H1 (cell line): ENCODE results near the gene KIAA0040. TPM values are rescaled to one million over a fixed set of nuclear protein-coding genes. Genes with fewer than 3 reads are reported as not detected.

Source experiments
- CTCF ChIA-PET: fragments of 300-600 bp; sonication (Branson Sonifier 250); formaldehyde crosslinking; loops from one replicate; lab custom pipeline; 2021; ENCODE audit not compliant: partially characterized antibody; lab: Charles Lee
- POLR2A ChIA-PET: fragments of 300-600 bp; sonication (Branson Sonifier 250); formaldehyde crosslinking; loops from one replicate; lab custom pipeline; 2021; ENCODE audit warnings: inconsistent platforms; ENCODE audit not compliant: partially characterized antibody; lab: Charles Lee
- DNase-seq, 2 experiments: peaks; one replicate each; pipeline versions ENCODE4 v3.0.0 to v3.0.0-alpha.2; 2010 to 2022; ENCODE audit warnings: low spot score in 2 of 2, low read depth in 1 of 2, mixed read lengths in 1 of 2
- FAIRE-seq: peaks from 2 replicates; lab custom pipeline; 2011; peaks lifted over from hg19 to GRCh38; lab: Jason Lieb, UNC
- H2AFZ ChIP-seq: 2 replicates; pipeline ENCODE4 v1.8.1; 2012; ENCODE audit warnings: low read length, inconsistent platforms
- H2AK5ac ChIP-seq: 2 replicates; pipeline ENCODE4 v1.6.1; 2013; ENCODE audit warnings: low read depth, low read length
- H2BK120ac ChIP-seq: replicated peaks from 2 replicates; pipeline ENCODE3; 2013; ENCODE audit warnings: low read depth, low read length, inconsistent platforms
- H2BK12ac ChIP-seq: 2 replicates; pipeline ENCODE4 v1.6.1; 2013; ENCODE audit warnings: low read depth, low read length
- H2BK15ac ChIP-seq: 2 replicates; pipeline ENCODE4 v1.6.1; 2013; ENCODE audit warnings: low read length
- H2BK20ac ChIP-seq: 2 replicates; pipeline ENCODE4 v1.6.1; 2013; ENCODE audit warnings: low read length
- H2BK5ac ChIP-seq: 2 replicates; pipeline ENCODE4 v1.6.1; 2013; ENCODE audit warnings: low read depth, low read length
- H3K14ac ChIP-seq: 2 replicates; pipeline ENCODE4 v1.6.1; 2013; ENCODE audit warnings: inconsistent platforms; ENCODE audit not compliant: insufficient read length
- H3K18ac ChIP-seq: 2 replicates; pipeline ENCODE4 v1.6.1; 2013; ENCODE audit warnings: low read length; ENCODE audit errors: extremely low read depth
- H3K23ac ChIP-seq: 2 replicates; pipeline ENCODE4 v1.6.1; 2013; ENCODE audit warnings: inconsistent platforms; ENCODE audit not compliant: insufficient read length
- H3K23me2 ChIP-seq: 2 replicates; pipeline ENCODE4 v1.6.1; 2013; ENCODE audit warnings: low read depth, low read length
- H3K27ac ChIP-seq: 2 replicates; pipeline ENCODE4 v1.6.1; 2011; ENCODE audit warnings: low read depth, low read length, inconsistent platforms
- H3K27me3 ChIP-seq, 4 experiments: replicated peaks in 1 of 4; 1 replicate in 1 of 4; 2 replicates in 3 of 4; pipeline versions ENCODE4 v1.6.1 to v1.8.1; 2011 to 2013; ENCODE audit warnings: low read length in 3 of 4, mild to moderate bottlenecking in 3 of 4, inconsistent platforms in 2 of 4, mixed read lengths in 2 of 4, moderate library complexity in 1 of 4; ENCODE audit not compliant: control insufficient read depth in 3 of 4, insufficient read depth in 3 of 4; ENCODE audit errors: extremely low read depth in 1 of 4
- H3K36me3 ChIP-seq, 4 experiments: 2 replicates each; pipeline versions ENCODE4 v1.6.1 to v1.8.1; 2011 to 2013; ENCODE audit warnings: mild to moderate bottlenecking in 4 of 4, low read length in 3 of 4, moderate library complexity in 2 of 4, control low read depth in 1 of 4, inconsistent platforms in 1 of 4; ENCODE audit not compliant: insufficient read depth in 4 of 4, control insufficient read depth in 2 of 4
- H3K4ac ChIP-seq: replicated peaks from 2 replicates; pipeline ENCODE3; 2013; ENCODE audit warnings: low read length, low read depth, mixed read lengths, inconsistent platforms; ENCODE audit not compliant: insufficient read length
- H3K4me1 ChIP-seq, 4 experiments: replicated peaks in 1 of 4; 1 replicate in 1 of 4; 2 replicates in 3 of 4; pipeline versions ENCODE4 v1.6.1 to v1.8.1; 2011 to 2013; ENCODE audit warnings: low read length in 3 of 4, inconsistent platforms in 2 of 4, mixed read lengths in 1 of 4; ENCODE audit not compliant: insufficient read depth in 4 of 4, control insufficient read depth in 3 of 4
- H3K4me2 ChIP-seq, 2 experiments: 2 replicates each; pipeline versions ENCODE4 v1.6.1 to v1.8.1; 2011 to 2013; ENCODE audit warnings: low read depth in 2 of 2, low read length in 2 of 2, control low read depth in 1 of 2, inconsistent platforms in 1 of 2, mild to moderate bottlenecking in 1 of 2; ENCODE audit not compliant: insufficient read depth in 1 of 2
- H3K4me3 ChIP-seq, 4 experiments: fragments of 200-600, 300-600 bp in 1 of 4; sonication (generic), shearing (Covaris generic), sonication (Bioruptor Twin) in 1 of 4; 2 replicates each; pipeline versions ENCODE4 v1.5.1 to v1.8.1; 2011 to 2016; ENCODE audit warnings: low read length in 4 of 4, low read depth in 3 of 4, control low read depth in 2 of 4, inconsistent platforms in 2 of 4, mild to moderate bottlenecking in 2 of 4, mixed read lengths in 1 of 4, moderate library complexity in 1 of 4; ENCODE audit not compliant: insufficient read depth in 2 of 4; ENCODE audit errors: extremely low read depth in 1 of 4
- H3K56ac ChIP-seq: replicated peaks from 2 replicates; pipeline ENCODE3; 2013; ENCODE audit warnings: low read depth, mild to moderate bottlenecking, mixed read lengths, low read length, inconsistent platforms; ENCODE audit not compliant: insufficient read length
- H3K79me1 ChIP-seq: 2 replicates; pipeline ENCODE4 v1.6.1; 2013; ENCODE audit warnings: low read depth, low read length, control low read depth
- H3K79me2 ChIP-seq, 2 experiments: 2 replicates each; pipeline versions ENCODE4 v1.6.1 to v1.8.1; 2012 to 2013; ENCODE audit warnings: low read length in 2 of 2, mild to moderate bottlenecking in 2 of 2, inconsistent platforms in 1 of 2; ENCODE audit not compliant: insufficient read depth in 2 of 2, control insufficient read depth in 1 of 2
- H3K9ac ChIP-seq, 4 experiments: replicated peaks in 1 of 4; 1 replicate in 1 of 4; 2 replicates in 3 of 4; pipeline versions ENCODE4 v1.6.1 to v1.8.1; 2011 to 2013; ENCODE audit warnings: low read depth in 3 of 4, low read length in 3 of 4, control low read depth in 2 of 4, mild to moderate bottlenecking in 2 of 4, moderate library complexity in 2 of 4, inconsistent platforms in 1 of 4; ENCODE audit errors: extremely low read depth in 1 of 4
- H3K9me3 ChIP-seq, 2 experiments: 2 replicates each; pipeline versions ENCODE4 v1.6.1 to v1.8.1; 2012 to 2013; ENCODE audit warnings: mild to moderate bottlenecking in 2 of 2, moderate library complexity in 2 of 2, control low read depth in 1 of 2, inconsistent platforms in 1 of 2, low read depth in 1 of 2, low read length in 1 of 2, mixed read lengths in 1 of 2; ENCODE audit not compliant: insufficient read depth in 2 of 2
- H4K20me1 ChIP-seq, 2 experiments: replicated peaks in 1 of 2; 2 replicates each; pipeline versions ENCODE3 to v1.8.1; 2011 to 2013; ENCODE audit warnings: inconsistent platforms in 2 of 2, low read length in 2 of 2, mild to moderate bottlenecking in 1 of 2; ENCODE audit not compliant: insufficient read depth in 2 of 2, control insufficient read depth in 1 of 2
- H4K5ac ChIP-seq: 2 replicates; pipeline ENCODE4 v1.6.1; 2013; ENCODE audit warnings: low read length, low read depth, mixed read lengths, inconsistent platforms; ENCODE audit not compliant: insufficient read length
- H4K8ac ChIP-seq: 2 replicates; pipeline ENCODE4 v1.8.0; 2013; ENCODE audit warnings: mild to moderate bottlenecking, moderate library complexity, low read length, inconsistent platforms; ENCODE audit not compliant: insufficient read depth; ENCODE audit errors: extremely low read depth
- H4K91ac ChIP-seq: replicated peaks from 2 replicates; pipeline ENCODE3; 2013; ENCODE audit warnings: low read length, mixed read lengths, inconsistent platforms; ENCODE audit not compliant: insufficient read length
- BACH1 ChIP-seq: IDR thresholded peaks from 2 replicates; pipeline ENCODE4 v1.6.1; 2012; ENCODE audit warnings: low read length, improper control_type of control experiment
- CREB1 ChIP-seq: IDR thresholded peaks from 2 replicates; pipeline ENCODE4 v1.6.1; 2012; ENCODE audit warnings: inconsistent platforms
- KDM4A ChIP-seq: IDR thresholded peaks from one replicate; pipeline ENCODE4 v1.7.1; 2012; ENCODE audit warnings: low read depth, mild to moderate bottlenecking, moderate library complexity, low read length, inconsistent platforms; ENCODE audit not compliant: severe bottlenecking
- NANOG ChIP-seq: IDR thresholded peaks from 2 replicates; pipeline ENCODE4 v1.6.1; 2011; ENCODE audit warnings: low read length, low read depth, mild to moderate bottlenecking, inconsistent platforms; ENCODE audit not compliant: insufficient read depth, poor library complexity, severe bottlenecking
- RBBP5 ChIP-seq: IDR thresholded peaks from 2 replicates; pipeline ENCODE4 v1.7.1; 2012; ENCODE audit warnings: low read depth, mild to moderate bottlenecking, inconsistent platforms, low read length, moderate library complexity, borderline replicate concordance
- polyA plus RNA-seq, 7 experiments: library from polyadenylated mRNA; depleted of rRNA in 3 of 7; stranded (reverse) in 5 of 7; unstranded in 2 of 7; fragments of >200 nt in 5 of 7; fragments of 200-250 nt in 2 of 7; gene quantifications; 1 replicate in 5 of 7; 2 replicates in 1 of 7; 4 replicates in 1 of 7; pipeline versions ENCODE4 v1.2.1 to v1.2.3, GENCODE V29; 2011 to 2013; ENCODE audit warnings: missing spikeins in 2 of 7, mixed read lengths in 2 of 7
- total RNA-seq: library from RNA; stranded (reverse); fragmentation: NEBNext Ultra II Directional; extraction: Animal tissue kit (Norgen Biotek cat#: 25700); gene quantifications from 2 replicates; pipeline ENCODE4 v1.2.1, GENCODE V29; 2021
- TF ChIP-seq, protein P1 (sequence below): IDR thresholded peaks from 2 replicates; pipeline ENCODE4 v1.6.1; 2011; ENCODE audit warnings: low read depth, mild to moderate bottlenecking, low read length; ENCODE audit not compliant: insufficient read depth

Gene KIAA0040
- total and polyA plus RNA-seq, 2 of the 8 experiments (the other 6 are each of a cell fraction or from before 2014, with no cell fraction given): 11.0 to 14.1 TPM

- TF ChIP-seq KDM4A (no peak), CREB1 (no peak)
These were observed 15.4 kb upstream of the KIAA0040 start (continued) for GRCh38 chr1:175207971-175208370.

DNA sequence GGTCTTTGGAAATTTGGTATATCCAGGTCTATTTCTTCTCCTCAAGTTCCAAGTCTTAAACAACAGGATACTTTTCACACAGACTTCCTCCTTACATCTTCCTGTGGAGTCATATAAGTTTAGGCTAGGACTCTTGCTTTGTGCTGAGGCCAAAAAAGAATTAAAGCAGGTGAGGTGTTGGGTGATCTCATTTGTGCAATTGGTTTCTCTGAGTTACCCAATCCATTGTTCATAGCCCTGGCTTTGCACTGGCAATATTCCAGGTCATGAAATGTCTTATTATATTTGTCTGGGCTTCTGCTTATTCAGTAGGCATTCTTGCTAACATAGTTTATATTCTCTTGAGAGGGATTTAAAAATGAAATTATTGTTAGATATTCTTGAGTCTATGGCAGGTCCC is 14.1 kb upstream of the KIAA0040 start:
- TF ChIP-seq NANOG (no peak), RBBP5 (no peak), BACH1 (no peak)
- TF ChIP-seq, protein P1, sequence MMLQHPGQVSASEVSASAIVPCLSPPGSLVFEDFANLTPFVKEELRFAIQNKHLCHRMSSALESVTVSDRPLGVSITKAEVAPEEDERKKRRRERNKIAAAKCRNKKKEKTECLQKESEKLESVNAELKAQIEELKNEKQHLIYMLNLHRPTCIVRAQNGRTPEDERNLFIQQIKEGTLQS: no peak
- H3K4ac ChIP-seq: no peak overlapping the region
- no peak overlapping the region for H4K5ac ChIP-seq
- H2BK120ac ChIP-seq: no peak overlapping the region
- H3K18ac ChIP-seq: no peak overlapping the region
- H2BK12ac ChIP-seq: no peak overlapping the region
- H2BK15ac ChIP-seq: no peak overlapping the region
- no peak overlapping the region for H4K91ac ChIP-seq
- H3K4me1 ChIP-seq: no peaks in the 10 kb centered on the region; a peak in 1 of 7 replicates
- H4K8ac ChIP-seq: no peak overlapping the region
- no peaks in the 10 kb centered on the region for H3K27me3 ChIP-seq
- no peak overlapping the region for H3K4me3 ChIP-seq
- H3K23ac ChIP-seq: no peak overlapping the region
- no peak overlapping the region for H2AFZ ChIP-seq
- no peaks in the 10 kb centered on the region for H3K23me2 ChIP-seq
- no peaks in the 10 kb centered on the region for H4K20me1 ChIP-seq
- no peak overlapping the region for H3K9ac ChIP-seq
- no peak overlapping the region for H3K4me2 ChIP-seq
- no peak for DNase-seq
- no peak overlapping the region for H3K27ac ChIP-seq
- ChIA-PET POLR2A (no interaction called here), CTCF (interaction anchor here (1.1 kb wide), 1 partner anchor 52 kb away, joined by 4 read pairs; no protein-coding TSS in a partner anchor)
- no peak overlapping the region for H2AK5ac ChIP-seq
- H3K56ac ChIP-seq: no peak overlapping the region
- FAIRE-seq: no peak
- H2BK20ac ChIP-seq: no peak overlapping the region
- H3K36me3 ChIP-seq: no peaks in the 10 kb centered on the region
- no peak overlapping the region for H3K14ac ChIP-seq
- no peaks in the 10 kb centered on the region for H3K79me1 ChIP-seq
- H3K9me3 ChIP-seq: no peaks in the 10 kb centered on the region
- no peaks in the 10 kb centered on the region for H3K79me2 ChIP-seq
- no peak overlapping the region for H2BK5ac ChIP-seq
